GM12801 (cell line): ENCODE results near the gene FAF1.

Experiments used
- CTCF ChIP-seq: IDR thresholded peaks from one replicate; pipeline ENCODE4 v1.5.1; 2011; ENCODE audit warnings: control low read depth; ENCODE audit not compliant: insufficient read length; ENCODE audit errors: extremely low read depth

Gene FAF1

GRCh38 chr1:50424045-50424883 is 535.8 kb downstream of the FAF1 start:
- TF ChIP-seq CTCF: no peak

GRCh38 chr1:50423670-50424000 is 536.4 kb downstream of the FAF1 start:
- no peak for TF ChIP-seq CTCF

GRCh38 chr1:50422946-50423669 is 537.0 kb downstream of the FAF1 start, which contains the start of gene DMRTA2:
Gene DMRTA2 (minus strand): TSS chr1:50423443. CDS start chr1:50421536, 1,907 bp downstream.
- no peak for TF ChIP-seq CTCF

- no peak for TF ChIP-seq CTCF
Measured at GRCh38 chr1:50422675-50422945, 537.5 kb downstream of the FAF1 start.

GRCh38 chr1:50421768-50422674 is 538.0 kb downstream of the FAF1 start:
- TF ChIP-seq CTCF: no peak

GRCh38 chr1:50421366-50421748 is 538.7 kb downstream of the FAF1 start:
- no peak for TF ChIP-seq CTCF
